HepG2 (cell line): ENCODE data around the gene TSC1. TPM values are rescaled to one million over a fixed set of nuclear protein-coding genes. Genes with fewer than 3 reads are reported as not detected.

ENCODE experiments used
- ATAC-seq: fragments of 200-7000 bp; cut with Tn5 transposase; 3 replicates; pipeline ENCODE4 v1.9.1; 2020; ENCODE audit warnings: mild to moderate bottlenecking, moderate library complexity
- BruUV-seq: library from RNA; stranded (reverse); fragments of 400-500 nt; replicated peaks from 2 replicates; lab custom pipeline; 2021; lab: Mats Ljungman, UMichigan
- CTCF ChIA-PET: fragments of 300-600 bp; formaldehyde crosslinking; extraction: SDS; loops from one replicate; lab custom pipeline; 2021; ENCODE audit warnings: low total read pairs, inconsistent platforms, low intra/inter-chr PET ratio; lab: Yijun Ruan, JAX
- POLR2A ChIA-PET: fragments of 350-600 bp; sonication (Branson Sonifier 250); formaldehyde crosslinking; loops from one replicate; lab custom pipeline; 2020; ENCODE audit warnings: antibody characterized with exemption, inconsistent platforms; lab: Yijun Ruan, JAX
- DNase-seq: peaks from one replicate; pipeline ENCODE4 v3.0.0-alpha.2; 2015; ENCODE audit warnings: low spot score
- FAIRE-seq: peaks from 3 replicates; lab custom pipeline; 2011; peaks lifted over from hg19 to GRCh38; lab: Jason Lieb, UNC
- H2AFZ ChIP-seq: one replicate; pipeline ENCODE4 v1.6.1; 2011; ENCODE audit warnings: low read length, inconsistent platforms
- H3K27ac ChIP-seq: fragments of 300-600 bp; 3 replicates; pipeline ENCODE4 v1.8.0; 2011; ENCODE audit warnings: mixed run types, mild to moderate bottlenecking, mixed read lengths, low read length, inconsistent platforms; ENCODE audit not compliant: insufficient read depth; ENCODE audit errors: extremely low read length
- H3K27me3 ChIP-seq, 2 experiments: fragments of 200-600 bp in 1 of 2; 2 replicates in 1 of 2; 3 replicates in 1 of 2; pipeline versions ENCODE4 v1.6.0 to v1.8.0; 2011; ENCODE audit warnings: low read length in 2 of 2, mild to moderate bottlenecking in 2 of 2, moderate library complexity in 2 of 2, inconsistent platforms in 1 of 2; ENCODE audit not compliant: insufficient read depth in 2 of 2, control insufficient read depth in 1 of 2
- H3K36me3 ChIP-seq, 2 experiments: fragments of 200-600 bp in 1 of 2; replicated peaks in 1 of 2; 2 replicates in 1 of 2; 3 replicates in 1 of 2; pipeline versions ENCODE4 v1.5.1 to v1.8.0; 2011; ENCODE audit warnings: low read length in 2 of 2, inconsistent platforms in 1 of 2; ENCODE audit not compliant: insufficient read depth in 2 of 2, control insufficient read depth in 1 of 2
- H3K4me1 ChIP-seq: 2 replicates; pipeline ENCODE4 v1.5.1; 2012; ENCODE audit warnings: low read length, inconsistent platforms; ENCODE audit not compliant: insufficient read depth
- H3K4me2 ChIP-seq: 2 replicates; pipeline ENCODE4 v1.6.0; 2011; ENCODE audit warnings: low read depth, low read length, inconsistent platforms
- H3K4me3 ChIP-seq, 3 experiments: fragments of 200-600 bp in 1 of 3; sonication (generic), shearing (Covaris generic) in 1 of 3; replicated peaks in 1 of 3; 2 replicates each; pipeline ENCODE4 v1.5.1; 2011 to 2016; ENCODE audit warnings: low read length in 3 of 3, inconsistent platforms in 2 of 3, low read depth in 2 of 3, mild to moderate bottlenecking in 2 of 3, control low read depth in 1 of 3, mixed read lengths in 1 of 3; ENCODE audit not compliant: insufficient read depth in 1 of 3
- H3K79me2 ChIP-seq: one replicate; pipeline ENCODE4 v1.6.1; 2011; ENCODE audit warnings: low read length, inconsistent platforms; ENCODE audit not compliant: insufficient read depth
- H3K9ac ChIP-seq: 2 replicates; pipeline ENCODE4 v1.6.0; 2011; ENCODE audit warnings: mild to moderate bottlenecking, low read depth, low read length, inconsistent platforms; ENCODE audit not compliant: insufficient read depth
- H3K9me3 ChIP-seq: 2 replicates; pipeline ENCODE4 v1.5.1; 2012; ENCODE audit warnings: mild to moderate bottlenecking, low read length
- H4K20me1 ChIP-seq: 2 replicates; pipeline ENCODE4 v1.6.0; 2011; ENCODE audit warnings: inconsistent platforms, mild to moderate bottlenecking, low read length, moderate library complexity; ENCODE audit not compliant: insufficient read depth
- FOXK2 ChIP-seq: fragments of 450-650 bp; IDR thresholded peaks from 2 replicates; pipeline ENCODE4 v1.6.1; 2016
- FOXO1 ChIP-seq: sonication (generic); formaldehyde crosslinking; IDR thresholded peaks from 2 replicates; pipeline ENCODE4 v1.4.0; 2020; ENCODE audit warnings: missing genetic modification reagents
- GATA4 ChIP-seq: sonication (generic); IDR thresholded peaks from 2 replicates; pipeline ENCODE4 v1.6.1; 2016; ENCODE audit warnings: antibody characterized with exemption, low read depth, borderline replicate concordance
- HNF4A ChIP-seq: sonication (generic); formaldehyde crosslinking; IDR thresholded peaks from 2 replicates; pipeline ENCODE4 v1.4.0; 2020; ENCODE audit warnings: missing genetic modification reagents
- MAFK ChIP-seq, 2 experiments: IDR thresholded peaks in 1 of 2; conservative IDR thresholded peaks in 1 of 2; 2 replicates each; pipeline ENCODE4 v1.6.1; 2011; ENCODE audit warnings: improper control_type of control experiment in 2 of 2, low read length in 2 of 2
- PREB ChIP-seq: sonication (generic); formaldehyde crosslinking; IDR thresholded peaks from 2 replicates; pipeline ENCODE4 v1.4.0; 2020; ENCODE audit warnings: missing genetic modification reagents
- ZNF354B ChIP-seq: sonication (generic); formaldehyde crosslinking; IDR thresholded peaks from 2 replicates; pipeline ENCODE4 v1.8.0; 2022; ENCODE audit warnings: mild to moderate bottlenecking, missing genetic modification reagents
- WGBS: methylation state at CpG from one replicate; pipeline ENCODE4 v1.1.6; 2017; ENCODE audit warnings: low lambda C conversion rate; 5-methylcytosine and 5-hydroxymethylcytosine counted together
- in situ Hi-C: cut with HindIII; loops from 2 replicates; pipeline ENCODE4 v1.10.0; 2017; ENCODE audit warnings: low pct_unique_long_range_greater_than_20kb; ENCODE audit not compliant: extremely low pct_ligation_motif_present
- intact Hi-C: fragments of 100-400 bp; cut with micrococcal nuclease; formaldehyde crosslinking; loops from one replicate; pipeline ENCODE4 v1.10.0; 2022; ENCODE audit not compliant: unreplicated experiment
- polyA plus RNA-seq, 8 experiments: library from polyadenylated mRNA; depleted of rRNA in 3 of 8; stranded (reverse) in 7 of 8; unstranded in 1 of 8; fragments of >200 nt; fragmentation: Illumina TruSeq in 4 of 8; extraction: Trizol in 4 of 8; gene quantifications; 2 replicates each; pipeline versions ENCODE4 v1.2.1 to v1.2.3, GENCODE V29; 2011 to 2016; ENCODE audit warnings: low read depth in 4 of 8, missing spikeins in 1 of 8, mixed read lengths in 1 of 8; ENCODE audit not compliant: insufficient read depth in 1 of 8
- total RNA-seq, 5 experiments: library from RNA; depleted of rRNA; stranded (reverse); fragments of >200 nt; fragmentation: Illumina TruSeq; extraction: Trizol; gene quantifications; 2 replicates each; pipeline ENCODE4 v1.2.3, GENCODE V29; 2016; ENCODE audit warnings: low read depth in 1 of 5
- TF ChIP-seq, protein P1 (sequence below): IDR thresholded peaks from 2 replicates; pipeline ENCODE4 v1.6.1; 2016; ENCODE audit warnings: missing genetic modification reagents, missing compliant biosample characterization

TSC1 gene
- total and polyA plus RNA-seq, 2 of the 13 experiments (the other 11 are each of a cell fraction or from before 2014, with no cell fraction given), result 31.6 to 66.1 TPM

DNA sequence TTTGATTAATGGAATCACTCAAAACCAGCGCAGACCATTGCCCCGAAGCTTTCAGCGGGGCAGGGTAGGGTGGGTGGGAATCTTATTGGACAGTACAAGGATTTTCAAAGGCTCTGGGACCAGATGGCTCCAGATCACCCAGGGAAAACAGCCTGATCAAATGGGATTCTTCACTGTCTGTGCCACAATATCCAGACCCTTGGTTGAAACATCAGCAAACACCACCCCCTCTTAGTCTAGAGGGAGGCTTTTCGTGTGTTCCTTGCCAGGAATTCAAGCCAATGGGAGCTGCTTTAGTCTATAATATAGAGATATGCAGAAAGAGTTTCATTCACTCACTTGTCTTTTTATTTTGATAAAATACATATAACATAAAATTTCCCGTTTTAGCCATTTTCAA, 35.7 kb upstream of the TSC1 start:
- H3K4me3 ChIP-seq, result no peak overlapping the region
- ChIA-PET CTCF (no interaction called here), POLR2A (no interaction called here)
- H4K20me1 ChIP-seq, result no peaks in the 10 kb centered on the region
- no peak for ATAC-seq
- WGBS, result 74% methylated on average over 5 of the region's 5 CpGs
- no peak overlapping the region for H3K4me2 ChIP-seq
- FAIRE-seq, result no peak
- no peak overlapping the region for H2AFZ ChIP-seq
- in situ Hi-C loops (no loop called here), intact Hi-C loops (no loop called here)
- no peaks in the 10 kb centered on the region for H3K9me3 ChIP-seq
- peaks cover 0 to 11% of the 10 kb centered on the region in 2 experiments; a peak in 2 of 5 replicates for H3K27me3 ChIP-seq
- no peaks in the 10 kb centered on the region for H3K79me2 ChIP-seq
- no peak for DNase-seq
- H3K27ac ChIP-seq, result no peak overlapping the region
- no peak overlapping the region for H3K9ac ChIP-seq
- no peaks in the 10 kb centered on the region for H3K36me3 ChIP-seq
- H3K4me1 ChIP-seq, result peaks cover 47% of the 10 kb centered on the region
- no peak for TF ChIP-seq ZNF354B (CRISPR knock-in tag)
- no peak for TF ChIP-seq FOXO1 (CRISPR knock-in tag)
- no peak for TF ChIP-seq HNF4A (CRISPR knock-in tag)
- TF ChIP-seq GATA4, result no peak
- TF ChIP-seq PREB (CRISPR knock-in tag), result no peak
- TF ChIP-seq FOXK2, result no peak
- TF ChIP-seq, protein P1, sequence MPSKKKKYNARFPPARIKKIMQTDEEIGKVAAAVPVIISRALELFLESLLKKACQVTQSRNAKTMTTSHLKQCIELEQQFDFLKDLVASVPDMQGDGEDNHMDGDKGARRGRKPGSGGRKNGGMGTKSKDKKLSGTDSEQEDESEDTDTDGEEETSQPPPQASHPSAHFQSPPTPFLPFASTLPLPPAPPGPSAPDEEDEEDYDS (CRISPR knock-in tag), result no peak
- no peak for TF ChIP-seq MAFK (conservative IDR thresholded peaks at IDR 0.05 in 1 of 2, IDR thresholded peaks at IDR 0.05 in 1 of 2; ENCODE audit: low read length in 2 of 2)
- BruUV-seq, result no TSS peak
